HepG2 (cell line): ENCODE data around the gene LRRC45. TPM values are rescaled to one million over a fixed set of nuclear protein-coding genes. Genes with fewer than 3 reads are reported as not detected.

ENCODE experiments used
- ATM ChIP-seq: fragments of 450-650 bp; IDR thresholded peaks from 2 replicates; pipeline ENCODE4 v1.7.1; 2017; ENCODE audit warnings: mild to moderate bottlenecking, borderline replicate concordance
- CBFB ChIP-seq: sonication (generic); formaldehyde crosslinking; IDR thresholded peaks from 2 replicates; pipeline ENCODE4 v1.4.0; 2020; ENCODE audit warnings: missing genetic modification reagents
- CHD2 ChIP-seq: IDR thresholded peaks from 2 replicates; pipeline ENCODE4 v1.6.1; 2011; ENCODE audit warnings: low read depth, low read length, improper control_type of control experiment
- CREM ChIP-seq, 2 experiments: sonication (generic) in 1 of 2; formaldehyde crosslinking in 1 of 2; IDR thresholded peaks; 2 replicates each; pipeline versions ENCODE4 v1.4.0 to v1.6.1; 2016 to 2020; ENCODE audit warnings: antibody characterized with exemption in 1 of 2, mild to moderate bottlenecking in 1 of 2, missing genetic modification reagents in 1 of 2
- FOSL1 ChIP-seq: sonication (generic); formaldehyde crosslinking; IDR thresholded peaks from 2 replicates; pipeline ENCODE4 v1.9.0; 2021; ENCODE audit warnings: missing genetic modification reagents, borderline replicate concordance
- FOXO1 ChIP-seq: sonication (generic); formaldehyde crosslinking; IDR thresholded peaks from 2 replicates; pipeline ENCODE4 v1.4.0; 2020; ENCODE audit warnings: missing genetic modification reagents
- HNRNPH1 ChIP-seq: fragments of 200-400 bp; formaldehyde crosslinking; optimal IDR thresholded peaks from 2 replicates; pipeline ENCODE3; 2017; ENCODE audit warnings: mild to moderate bottlenecking, low read depth, low read length
- MED13 ChIP-seq: sonication (generic); formaldehyde crosslinking; IDR thresholded peaks from 2 replicates; pipeline ENCODE4 v1.5.0; 2020; ENCODE audit warnings: missing genetic modification reagents
- MYC ChIP-seq: sonication (generic); formaldehyde crosslinking; IDR thresholded peaks from 2 replicates; pipeline ENCODE4 v1.9.0; 2021; ENCODE audit warnings: missing genetic modification reagents, borderline replicate concordance
- PLRG1 ChIP-seq: fragments of 450-650 bp; conservative IDR thresholded peaks from 2 replicates; pipeline ENCODE4 v1.6.1; 2016
- PPARG ChIP-seq: conservative IDR thresholded peaks from 2 replicates; pipeline ENCODE4 v1.6.1; 2016; ENCODE audit warnings: missing biosample characterization, missing genetic modification reagents
- PRMT3 ChIP-seq: sonication (generic); formaldehyde crosslinking; IDR thresholded peaks from 2 replicates; pipeline ENCODE4 v1.8.1; 2022; ENCODE audit warnings: low read depth, mild to moderate bottlenecking, moderate library complexity, missing genetic modification reagents, borderline replicate concordance
- RELA ChIP-seq: sonication (generic); formaldehyde crosslinking; IDR thresholded peaks from 2 replicates; pipeline ENCODE4 v1.4.0; 2020; ENCODE audit warnings: missing genetic modification reagents
- SCMH1 ChIP-seq: sonication (generic); formaldehyde crosslinking; IDR thresholded peaks from 2 replicates; pipeline ENCODE4 v1.9.0; 2021; ENCODE audit warnings: missing genetic modification reagents, mild to moderate bottlenecking, borderline replicate concordance
- SNAI1 ChIP-seq: sonication (generic); formaldehyde crosslinking; IDR thresholded peaks from 2 replicates; pipeline ENCODE4 v1.5.0; 2020; ENCODE audit warnings: mild to moderate bottlenecking, missing genetic modification reagents, borderline replicate concordance
- SNAPC5 ChIP-seq: sonication (generic); formaldehyde crosslinking; IDR thresholded peaks from 2 replicates; pipeline ENCODE4 v1.8.1; 2023; ENCODE audit warnings: mild to moderate bottlenecking, missing genetic modification reagents, borderline replicate concordance
- SP5 ChIP-seq: IDR thresholded peaks from 2 replicates; pipeline ENCODE4 v1.6.1; 2016; ENCODE audit warnings: low read depth, borderline replicate concordance
- ZNF264 ChIP-seq: sonication (generic); formaldehyde crosslinking; IDR thresholded peaks from 2 replicates; pipeline ENCODE4 v1.4.0; 2020; ENCODE audit warnings: missing genetic modification reagents
- ZNF34 ChIP-seq: sonication (generic); formaldehyde crosslinking; IDR thresholded peaks from 2 replicates; pipeline ENCODE4 v1.4.0; 2020; ENCODE audit warnings: mild to moderate bottlenecking, missing genetic modification reagents, borderline replicate concordance
- ZNF343 ChIP-seq: sonication (generic); formaldehyde crosslinking; IDR thresholded peaks from 2 replicates; pipeline ENCODE4 v1.4.0; 2020; ENCODE audit warnings: mild to moderate bottlenecking, missing genetic modification reagents
- ZNF350 ChIP-seq: sonication (generic); formaldehyde crosslinking; IDR thresholded peaks from 2 replicates; pipeline ENCODE4 v1.4.0; 2020; ENCODE audit warnings: mild to moderate bottlenecking, low read depth, missing genetic modification reagents, borderline replicate concordance
- ZNF549 ChIP-seq: sonication (generic); formaldehyde crosslinking; IDR thresholded peaks from 2 replicates; pipeline ENCODE4 v1.5.0; 2020; ENCODE audit warnings: missing genetic modification reagents
- ZNF672 ChIP-seq: sonication (generic); formaldehyde crosslinking; IDR thresholded peaks from 2 replicates; pipeline ENCODE4 v1.8.1; 2022; ENCODE audit warnings: missing genetic modification reagents
- ZNF749 ChIP-seq: sonication (generic); formaldehyde crosslinking; IDR thresholded peaks from 2 replicates; pipeline ENCODE4 v1.8.0; 2022; ENCODE audit warnings: mild to moderate bottlenecking, missing genetic modification reagents, moderate library complexity, borderline replicate concordance
- ZNF75D ChIP-seq: sonication (generic); formaldehyde crosslinking; IDR thresholded peaks from 2 replicates; pipeline ENCODE4 v1.8.1; 2023; ENCODE audit warnings: missing genetic modification reagents, mild to moderate bottlenecking, borderline replicate concordance
- ZNF761 ChIP-seq: sonication (generic); formaldehyde crosslinking; conservative IDR thresholded peaks from 2 replicates; pipeline ENCODE4 v1.4.0; 2020; ENCODE audit warnings: mild to moderate bottlenecking, missing genetic modification reagents
- polyA plus RNA-seq, 8 experiments: library from polyadenylated mRNA; depleted of rRNA in 3 of 8; stranded (reverse) in 7 of 8; unstranded in 1 of 8; fragments of >200 nt; fragmentation: Illumina TruSeq in 4 of 8; extraction: Trizol in 4 of 8; gene quantifications; 2 replicates each; pipeline versions ENCODE4 v1.2.1 to v1.2.3, GENCODE V29; 2011 to 2016; ENCODE audit warnings: low read depth in 4 of 8, missing spikeins in 1 of 8, mixed read lengths in 1 of 8; ENCODE audit not compliant: insufficient read depth in 1 of 8
- total RNA-seq, 5 experiments: library from RNA; depleted of rRNA; stranded (reverse); fragments of >200 nt; fragmentation: Illumina TruSeq; extraction: Trizol; gene quantifications; 2 replicates each; pipeline ENCODE4 v1.2.3, GENCODE V29; 2016; ENCODE audit warnings: low read depth in 1 of 5
- TF ChIP-seq, protein P1 (sequence below): sonication (generic); formaldehyde crosslinking; conservative IDR thresholded peaks from 2 replicates; pipeline ENCODE4 v1.4.0; 2020; ENCODE audit warnings: missing genetic modification reagents
- TF ChIP-seq, protein P2 (sequence below): IDR thresholded peaks from 2 replicates; pipeline ENCODE4 v1.6.1; 2016; ENCODE audit warnings: mild to moderate bottlenecking, missing biosample characterization, missing genetic modification reagents
- TF ChIP-seq, protein P3 (sequence below): sonication (generic); formaldehyde crosslinking; IDR thresholded peaks from 2 replicates; pipeline ENCODE4 v1.4.0; 2020; ENCODE audit warnings: missing genetic modification reagents

Gene LRRC45
- total and polyA plus RNA-seq, 2 of the 13 experiments (the other 11 are each of a cell fraction or from before 2014, with no cell fraction given), result 11.6 to 48.1 TPM

GRCh38 chr17:81976332-81977210, 46.5 kb upstream of the LRRC45 start (continued):
- TF ChIP-seq SCMH1 (CRISPR knock-in tag) (no peak), SP5 (peak; percentile 38; the same call in 1 of the 2 replicates), SNAI1 (CRISPR knock-in tag) (no peak), FOSL1 (CRISPR knock-in tag) (no peak), SNAPC5 (CRISPR knock-in tag) (no peak), ZNF761 (CRISPR knock-in tag) (no peak), PLRG1 (no peak), ATM (no peak), MYC (peak; percentile 94), ZNF749 (CRISPR knock-in tag) (peak; percentile 20; the same call in 1 of the 2 replicates), FOXO1 (CRISPR knock-in tag) (no peak), CREM (IDR thresholded peaks at IDR 0.05) (no peak), CREM (CRISPR knock-in tag; IDR thresholded peaks at IDR 0.05) (no peak), PRMT3 (CRISPR knock-in tag) (peak; percentile 84), CBFB (no peak), HNRNPH1 (no peak), PPARG (CRISPR knock-in tag) (no peak), MED13 (no peak), ZNF343 (CRISPR knock-in tag) (no peak), ZNF350 (CRISPR knock-in tag) (peak; percentile 71; the same call in 1 of the 2 replicates), CHD2 (no peak), ZNF75D (CRISPR knock-in tag) (no peak; the same call in 1 of the 2 replicates), ZNF264 (CRISPR knock-in tag) (no peak), RELA (CRISPR knock-in tag) (no peak), ZNF549 (CRISPR knock-in tag) (no peak), ZNF672 (CRISPR knock-in tag) (no peak), ZNF34 (CRISPR knock-in tag) (no peak)
- TF ChIP-seq, protein P1, sequence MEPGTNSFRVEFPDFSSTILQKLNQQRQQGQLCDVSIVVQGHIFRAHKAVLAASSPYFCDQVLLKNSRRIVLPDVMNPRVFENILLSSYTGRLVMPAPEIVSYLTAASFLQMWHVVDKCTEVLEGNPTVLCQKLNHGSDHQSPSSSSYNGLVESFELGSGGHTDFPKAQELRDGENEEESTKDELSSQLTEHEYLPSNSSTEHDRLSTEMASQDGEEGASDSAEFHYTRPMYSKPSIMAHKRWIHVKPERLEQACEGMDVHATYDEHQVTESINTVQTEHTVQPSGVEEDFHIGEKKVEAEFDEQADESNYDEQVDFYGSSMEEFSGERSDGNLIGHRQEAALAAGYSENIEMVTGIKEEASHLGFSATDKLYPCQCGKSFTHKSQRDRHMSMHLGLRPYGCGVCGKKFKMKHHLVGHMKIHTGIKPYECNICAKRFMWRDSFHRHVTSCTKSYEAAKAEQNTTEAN (CRISPR knock-in tag), result no peak
- TF ChIP-seq, protein P2, sequence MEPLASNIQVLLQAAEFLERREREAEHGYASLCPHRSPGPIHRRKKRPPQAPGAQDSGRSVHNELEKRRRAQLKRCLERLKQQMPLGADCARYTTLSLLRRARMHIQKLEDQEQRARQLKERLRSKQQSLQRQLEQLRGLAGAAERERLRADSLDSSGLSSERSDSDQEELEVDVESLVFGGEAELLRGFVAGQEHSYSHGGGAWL (CRISPR knock-in tag), result no peak; the same call in 1 of the 2 replicates
- TF ChIP-seq, protein P3, sequence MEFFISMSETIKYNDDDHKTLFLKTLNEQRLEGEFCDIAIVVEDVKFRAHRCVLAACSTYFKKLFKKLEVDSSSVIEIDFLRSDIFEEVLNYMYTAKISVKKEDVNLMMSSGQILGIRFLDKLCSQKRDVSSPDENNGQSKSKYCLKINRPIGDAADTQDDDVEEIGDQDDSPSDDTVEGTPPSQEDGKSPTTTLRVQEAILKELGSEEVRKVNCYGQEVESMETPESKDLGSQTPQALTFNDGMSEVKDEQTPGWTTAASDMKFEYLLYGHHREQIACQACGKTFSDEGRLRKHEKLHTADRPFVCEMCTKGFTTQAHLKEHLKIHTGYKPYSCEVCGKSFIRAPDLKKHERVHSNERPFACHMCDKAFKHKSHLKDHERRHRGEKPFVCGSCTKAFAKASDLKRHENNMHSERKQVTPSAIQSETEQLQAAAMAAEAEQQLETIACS (CRISPR knock-in tag), result no peak
